GM12872 (cell line): ENCODE data around the gene CENPF.

Experiments used
- TF ChIP-seq, protein P1 (sequence below): IDR thresholded peaks from 3 replicates; pipeline ENCODE4 v1.5.1; 2011; ENCODE audit warnings: low read depth, mild to moderate bottlenecking, low read length, moderate library complexity; ENCODE audit not compliant: insufficient read depth

Gene CENPF

DNA sequence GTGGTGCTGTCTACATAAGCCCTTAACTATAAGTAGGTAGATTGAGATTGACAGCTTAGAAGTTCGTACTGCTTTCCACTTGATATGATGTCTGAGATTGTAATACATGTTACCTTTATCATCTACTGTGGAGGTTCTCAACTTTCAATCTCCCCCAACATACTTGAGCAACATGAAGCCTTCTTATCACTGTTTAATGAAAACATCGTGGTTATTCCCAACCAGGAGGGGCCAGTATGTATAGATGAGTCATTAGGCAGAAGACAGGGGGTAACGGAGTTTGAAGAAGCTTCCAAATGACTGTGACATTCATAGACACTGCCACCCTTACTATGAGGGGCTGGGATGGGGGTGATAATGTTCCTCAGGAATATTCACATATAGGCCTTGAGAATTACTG is 36.0 kb downstream of the CENPF start:
- TF ChIP-seq, protein P1, sequence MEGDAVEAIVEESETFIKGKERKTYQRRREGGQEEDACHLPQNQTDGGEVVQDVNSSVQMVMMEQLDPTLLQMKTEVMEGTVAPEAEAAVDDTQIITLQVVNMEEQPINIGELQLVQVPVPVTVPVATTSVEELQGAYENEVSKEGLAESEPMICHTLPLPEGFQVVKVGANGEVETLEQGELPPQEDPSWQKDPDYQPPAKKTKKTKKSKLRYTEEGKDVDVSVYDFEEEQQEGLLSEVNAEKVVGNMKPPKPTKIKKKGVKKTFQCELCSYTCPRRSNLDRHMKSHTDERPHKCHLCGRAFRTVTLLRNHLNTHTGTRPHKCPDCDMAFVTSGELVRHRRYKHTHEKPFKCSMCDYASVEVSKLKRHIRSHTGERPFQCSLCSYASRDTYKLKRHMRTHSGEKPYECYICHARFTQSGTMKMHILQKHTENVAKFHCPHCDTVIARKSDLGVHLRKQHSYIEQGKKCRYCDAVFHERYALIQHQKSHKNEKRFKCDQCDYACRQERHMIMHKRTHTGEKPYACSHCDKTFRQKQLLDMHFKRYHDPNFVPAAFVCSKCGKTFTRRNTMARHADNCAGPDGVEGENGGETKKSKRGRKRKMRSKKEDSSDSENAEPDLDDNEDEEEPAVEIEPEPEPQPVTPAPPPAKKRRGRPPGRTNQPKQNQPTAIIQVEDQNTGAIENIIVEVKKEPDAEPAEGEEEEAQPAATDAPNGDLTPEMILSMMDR: no peak

- TF ChIP-seq, protein P1: no peak
Observed at GRCh38 chr1:214640431-214641213, 37.6 kb downstream of the CENPF start.

DNA sequence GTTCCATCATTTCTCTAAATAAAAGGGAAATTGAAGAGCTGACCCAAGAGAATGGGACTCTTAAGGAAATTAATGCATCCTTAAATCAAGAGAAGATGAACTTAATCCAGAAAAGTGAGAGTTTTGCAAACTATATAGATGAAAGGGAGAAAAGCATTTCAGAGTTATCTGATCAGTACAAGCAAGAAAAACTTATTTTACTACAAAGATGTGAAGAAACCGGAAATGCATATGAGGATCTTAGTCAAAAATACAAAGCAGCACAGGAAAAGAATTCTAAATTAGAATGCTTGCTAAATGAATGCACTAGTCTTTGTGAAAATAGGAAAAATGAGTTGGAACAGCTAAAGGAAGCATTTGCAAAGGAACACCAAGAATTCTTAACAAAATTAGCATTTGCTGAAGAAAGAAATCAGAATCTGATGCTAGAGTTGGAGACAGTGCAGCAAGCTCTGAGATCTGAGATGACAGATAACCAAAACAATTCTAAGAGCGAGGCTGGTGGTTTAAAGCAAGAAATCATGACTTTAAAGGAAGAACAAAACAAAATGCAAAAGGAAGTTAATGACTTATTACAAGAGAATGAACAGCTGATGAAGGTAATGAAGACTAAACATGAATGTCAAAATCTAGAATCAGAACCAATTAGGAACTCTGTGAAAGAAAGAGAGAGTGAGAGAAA is 38.4 kb downstream of the CENPF start:
- TF ChIP-seq, protein P1: no peak

DNA sequence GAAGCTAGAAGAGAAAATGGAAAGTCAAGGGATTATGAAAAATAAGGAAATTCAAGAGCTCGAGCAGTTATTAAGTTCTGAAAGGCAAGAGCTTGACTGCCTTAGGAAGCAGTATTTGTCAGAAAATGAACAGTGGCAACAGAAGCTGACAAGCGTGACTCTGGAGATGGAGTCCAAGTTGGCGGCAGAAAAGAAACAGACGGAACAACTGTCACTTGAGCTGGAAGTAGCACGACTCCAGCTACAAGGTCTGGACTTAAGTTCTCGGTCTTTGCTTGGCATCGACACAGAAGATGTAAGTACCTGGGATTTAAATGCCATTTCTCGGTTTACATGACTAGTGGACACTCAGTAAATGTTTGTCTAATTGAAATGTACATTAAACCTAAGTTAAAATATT is 40.0 kb downstream of the CENPF start:
- TF ChIP-seq, protein P1: no peak

DNA sequence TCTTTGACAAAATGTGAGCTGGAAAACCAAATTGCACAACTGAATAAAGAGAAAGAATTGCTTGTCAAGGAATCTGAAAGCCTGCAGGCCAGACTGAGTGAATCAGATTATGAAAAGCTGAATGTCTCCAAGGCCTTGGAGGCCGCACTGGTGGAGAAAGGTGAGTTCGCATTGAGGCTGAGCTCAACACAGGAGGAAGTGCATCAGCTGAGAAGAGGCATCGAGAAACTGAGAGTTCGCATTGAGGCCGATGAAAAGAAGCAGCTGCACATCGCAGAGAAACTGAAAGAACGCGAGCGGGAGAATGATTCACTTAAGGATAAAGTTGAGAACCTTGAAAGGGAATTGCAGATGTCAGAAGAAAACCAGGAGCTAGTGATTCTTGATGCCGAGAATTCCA is 42.7 kb downstream of the CENPF start:
- TF ChIP-seq, protein P1: no peak

DNA sequence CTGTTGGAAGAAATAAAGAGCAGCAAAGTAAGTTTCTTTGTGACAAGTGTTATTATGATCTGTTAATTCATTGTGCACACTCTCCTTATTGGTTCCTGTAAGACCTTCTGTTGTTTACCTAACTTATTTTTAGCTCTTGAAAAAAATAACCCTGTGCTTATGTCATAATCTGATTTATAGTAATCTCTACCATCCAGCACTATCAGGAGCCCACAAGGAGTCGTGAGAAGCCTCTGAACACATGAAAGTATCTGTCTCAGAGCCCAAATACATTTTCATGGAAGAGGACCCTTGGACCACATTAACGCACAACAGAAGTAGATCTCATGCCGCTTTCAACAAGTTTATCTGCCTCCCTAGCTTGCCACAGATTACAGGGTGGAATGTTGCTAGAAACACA is 45.8 kb downstream of the CENPF start:
- TF ChIP-seq, protein P1: no peak

- TF ChIP-seq, protein P1: no peak
Observed at GRCh38 chr1:214649607-214650006, 46.6 kb downstream of the CENPF start.
